ENCODE results near the gene ETFDH.
"Not testable (repeated sequence)": the region's sequence is repeated elsewhere in the genome, so short reads cannot be mapped to it uniquely, and the experiment has no call there.

Gene ETFDH

GRCh38 chr4:158671915-158672806, at the start of gene ETFDH:
TSS of gene ETFDH (plus strand) at chr4:158672296. CDS start at chr4:158672457, 161 bp downstream.
- peak; percentile 97 to 98 for DNase-seq

- no peak for DNase-seq
Observed at GRCh38 chr4:158624889-158625478, 47.1 kb upstream of the ETFDH start.

DNA sequence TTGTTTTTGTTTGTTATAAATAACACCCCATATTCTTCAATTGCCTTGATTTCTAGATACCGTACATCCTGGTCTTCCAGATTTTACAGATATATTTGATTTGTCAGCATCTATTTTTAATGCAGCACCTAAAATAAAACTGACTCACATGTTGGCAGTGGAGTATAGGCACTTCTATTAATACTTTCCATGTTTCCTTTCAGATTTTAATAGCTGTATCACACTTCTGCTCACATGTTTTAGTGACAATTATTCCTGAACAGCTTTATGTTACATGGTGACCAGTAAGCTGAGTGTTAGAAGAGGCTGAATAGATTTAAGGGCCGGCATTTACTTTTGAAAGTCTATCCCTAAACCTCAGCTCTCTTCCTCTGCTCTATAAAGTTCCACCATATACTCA, 46.6 kb upstream of the ETFDH start:
- DNase-seq, result no peak

GRCh38 chr4:158630893-158631292, 41.2 kb upstream of the ETFDH start:
- no peak for DNase-seq

GRCh38 chr4:158636619-158637018, 35.5 kb upstream of the ETFDH start:
- DNase-seq, result no peak

DNA sequence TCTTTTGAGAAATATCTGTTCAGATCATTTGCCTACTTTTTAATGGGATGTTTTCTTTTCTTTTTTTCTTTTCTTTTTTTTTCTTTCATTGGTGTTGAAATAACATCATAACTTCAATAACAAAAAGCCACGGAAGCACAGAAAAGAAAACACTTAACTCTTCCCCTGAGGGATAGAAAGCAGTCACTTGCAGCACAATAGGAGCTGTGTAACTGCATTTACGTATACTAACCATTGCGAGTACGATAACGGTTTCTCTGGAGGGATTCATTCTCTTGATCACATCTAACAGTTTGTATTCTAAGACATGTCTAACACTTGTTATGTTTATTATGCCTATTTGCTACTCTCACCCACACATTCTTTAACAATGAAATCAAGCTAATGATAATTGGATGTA, 27.7 kb upstream of the ETFDH start:
- DNase-seq, result no peak

DNA sequence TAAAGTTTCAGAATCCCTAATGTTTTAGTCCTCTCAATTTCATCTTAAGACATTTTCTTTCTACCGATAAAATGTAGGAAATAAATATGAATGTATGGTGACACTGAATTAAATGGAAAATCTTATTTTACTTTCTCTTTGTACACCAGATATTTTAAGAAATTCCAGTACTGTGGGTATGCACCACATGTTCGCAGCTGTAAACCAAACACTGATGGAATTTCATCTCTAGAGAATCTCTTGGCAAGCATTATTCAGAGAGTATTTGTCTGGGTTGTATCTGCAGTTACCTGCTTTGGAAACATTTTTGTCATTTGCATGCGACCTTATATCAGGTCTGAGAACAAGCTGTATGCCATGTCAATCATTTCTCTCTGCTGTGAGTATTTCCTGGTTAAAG, 27.3 kb upstream of the ETFDH start:
- DNase-seq, result no peak

DNA sequence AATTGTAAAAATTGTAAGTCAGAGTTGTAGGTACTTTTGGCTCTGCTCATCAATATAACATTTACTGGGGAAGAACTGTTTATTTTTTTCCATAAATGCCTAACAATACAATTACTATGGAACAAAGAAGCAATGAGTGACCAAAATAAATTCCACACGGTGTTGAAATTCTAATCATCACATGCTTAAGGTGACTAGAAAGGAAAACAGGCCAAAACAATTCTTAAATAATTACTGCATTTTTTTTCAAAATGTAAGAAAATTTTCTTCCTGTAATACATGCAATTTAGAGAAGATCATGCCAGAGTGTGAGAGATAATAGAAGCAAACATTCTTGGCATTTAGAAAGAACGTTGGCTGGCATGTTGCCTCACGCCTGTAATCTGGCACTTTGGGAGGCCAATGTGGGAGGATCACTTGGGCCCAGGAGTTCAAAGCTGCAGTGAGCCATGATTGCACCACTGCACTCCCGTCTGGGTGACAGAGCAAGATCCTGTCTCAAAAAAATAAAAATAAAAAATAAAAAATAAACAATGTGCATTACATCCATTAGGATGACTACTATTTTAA, 22.9 kb upstream of the ETFDH start:
- no peak for DNase-seq

DNA sequence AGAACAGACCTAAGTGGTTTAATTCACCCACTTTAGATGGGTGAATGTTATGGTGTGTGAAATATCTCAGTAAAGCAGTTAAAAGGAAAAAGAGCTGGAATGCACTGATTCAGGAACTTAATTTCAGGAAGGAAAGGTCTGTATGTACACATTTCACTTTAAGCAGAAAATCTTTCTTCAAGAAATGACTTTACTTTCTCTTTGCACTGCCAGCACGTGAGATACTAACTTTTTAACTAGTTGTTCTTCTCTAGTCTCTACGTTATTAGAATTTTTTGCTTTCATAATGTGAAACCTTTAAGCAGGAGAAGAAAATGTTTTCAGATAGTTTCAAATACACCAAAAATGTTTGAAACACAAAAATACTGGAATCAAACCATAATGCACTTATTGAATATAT, 19.2 kb upstream of the ETFDH start:
- DNase-seq, result no peak

DNA sequence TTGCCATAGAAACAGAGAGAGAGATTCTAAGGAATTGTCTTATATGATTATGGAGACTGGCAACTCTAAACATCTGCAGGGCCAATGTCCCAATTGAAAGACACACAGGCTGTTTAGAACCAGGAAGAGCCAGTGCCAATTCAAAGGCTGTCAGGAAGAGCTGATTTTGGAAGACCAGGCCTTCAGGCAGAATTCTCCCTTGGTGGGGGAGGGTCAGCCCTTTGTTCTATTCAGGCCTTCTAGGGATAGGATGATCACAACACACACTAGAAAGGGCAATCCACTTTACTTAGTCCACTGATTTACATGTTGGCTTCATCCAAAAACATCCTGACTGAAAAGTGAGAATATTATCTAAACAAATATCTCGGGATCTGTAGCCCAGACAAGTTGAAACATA, 15.7 kb upstream of the ETFDH start:
- no peak for DNase-seq

- DNase-seq, result no peak
Observed at GRCh38 chr4:158657291-158657690, 14.8 kb upstream of the ETFDH start.

- not testable (repeated sequence) for DNase-seq
Observed at GRCh38 chr4:158663255-158663654, 8.8 kb upstream of the ETFDH start.

DNA sequence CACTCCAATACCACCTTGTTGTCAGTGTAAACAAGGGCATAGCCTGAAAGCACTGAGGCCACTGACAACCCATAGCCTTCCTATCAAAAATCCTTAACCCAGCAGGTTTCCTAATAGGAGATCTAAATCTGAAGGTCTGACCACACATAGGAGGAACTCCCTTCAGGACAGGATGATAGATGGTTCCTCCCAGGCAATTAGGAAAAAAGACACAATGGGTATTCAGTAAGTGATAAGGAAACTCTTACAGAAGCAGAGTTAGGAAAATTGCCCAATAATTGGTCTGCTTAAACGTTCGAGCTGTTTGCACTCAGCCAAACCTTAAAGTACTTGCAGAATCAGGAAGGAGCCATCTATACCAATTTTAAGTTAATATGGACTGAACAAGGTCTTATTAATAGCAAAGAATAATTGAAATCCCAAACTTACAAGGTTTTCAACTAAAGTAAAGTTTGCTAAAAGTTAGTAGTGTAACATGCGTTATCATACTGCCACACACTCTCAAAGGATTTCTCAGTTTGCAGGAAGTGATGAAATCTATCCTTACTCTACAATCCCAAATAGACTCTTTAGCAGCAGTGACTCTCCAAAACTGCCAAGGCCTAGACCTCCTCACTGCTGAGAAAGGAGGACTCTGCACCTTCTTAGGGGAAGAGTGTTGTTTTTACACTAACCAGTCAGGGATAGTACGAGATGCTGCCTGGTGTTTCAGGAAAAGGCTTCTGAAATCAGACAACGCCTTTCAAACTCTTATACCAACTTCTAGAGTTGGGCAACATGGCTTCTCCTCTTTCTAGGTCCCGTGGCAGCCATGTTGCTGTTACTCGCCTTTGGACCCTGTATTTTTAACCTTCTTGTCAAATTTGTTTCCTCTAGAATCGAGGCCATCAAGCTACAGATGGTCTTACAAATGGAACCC, 8.1 kb upstream of the ETFDH start:
- not testable (repeated sequence) for DNase-seq

DNA sequence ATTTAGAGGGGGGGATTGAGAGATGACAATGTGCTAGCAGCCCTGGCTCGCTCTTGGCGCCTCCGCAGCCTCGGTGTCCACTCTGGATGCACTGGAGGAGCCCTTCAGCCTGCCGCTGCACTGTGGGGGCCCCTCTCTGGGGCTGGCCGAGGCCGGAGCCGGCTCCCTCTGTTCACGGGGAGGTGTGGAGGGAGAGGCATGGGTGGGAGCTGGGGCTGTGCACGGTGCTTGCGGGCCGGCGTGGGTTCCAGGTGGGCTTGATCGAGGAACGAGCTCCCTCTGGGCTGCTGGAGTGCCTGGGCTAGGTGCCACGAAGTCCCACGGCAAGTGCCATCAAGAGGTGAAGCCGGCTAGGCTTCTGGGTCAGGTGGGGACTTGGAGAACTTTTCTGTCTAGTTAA, 7.3 kb upstream of the ETFDH start:
- no peak for DNase-seq

DNA sequence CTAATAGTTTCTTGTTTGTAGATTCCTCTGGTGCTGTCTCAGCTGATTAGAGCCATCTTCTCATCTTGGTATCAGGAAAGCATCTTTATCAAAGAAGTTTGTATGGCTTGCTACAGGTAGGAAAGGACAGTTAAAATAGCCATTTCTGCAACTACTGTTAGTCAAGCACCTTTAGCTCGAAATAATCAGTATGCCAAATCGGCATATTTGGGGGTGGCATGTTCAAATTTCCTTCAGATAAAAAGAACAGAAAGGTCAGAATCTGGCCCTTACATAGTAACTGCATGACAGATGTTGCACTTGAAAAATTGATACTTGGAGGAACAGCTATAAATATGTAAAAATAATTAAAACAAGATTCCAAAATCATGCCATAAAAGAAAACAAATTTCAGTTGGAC, 5.2 kb upstream of the ETFDH start:
- DNase-seq, result no peak

- DNase-seq, result no peak
Observed at GRCh38 chr4:158667651-158668198, 4.4 kb upstream of the ETFDH start.

GRCh38 chr4:158669310-158669709, 2.8 kb upstream of the ETFDH start:
- DNase-seq, result no peak

- peak; percentile 23 to 35 for DNase-seq
Observed at GRCh38 chr4:158670975-158671664, 976 bp upstream of the ETFDH start.

- DNase-seq, result no peak
Observed at GRCh38 chr4:158671665-158671914, 506 bp upstream of the ETFDH start, which contains the start of gene C4orf46. TSS of gene C4orf46 (minus strand) at chr4:158671887. CDS start at chr4:158671801, 86 bp downstream.

- no peak for DNase-seq
Observed at GRCh38 chr4:158673633-158674032, 1.5 kb downstream of the ETFDH start.

GRCh38 chr4:158676076-158676475, 4.0 kb downstream of the ETFDH start:
- no peak for DNase-seq

- no peak for DNase-seq
Observed at GRCh38 chr4:158678767-158679166, 6.7 kb downstream of the ETFDH start.
